Measurements from ENCODE around the gene RFX1.
"Not testable (repeated sequence)": the region's sequence is repeated elsewhere in the genome, so short reads cannot be mapped to it uniquely, and the experiment has no call there.

RFX1 gene

GRCh38 chr19:13979686-13980085 is 26.4 kb downstream of the RFX1 start:
- no peak for DNase-seq (ENCODE audit: low spot score)
- no peak for FAIRE-seq

- FAIRE-seq (no peak), DNase-seq (ENCODE audit: low spot score) (no peak)
Measured at GRCh38 chr19:13979244-13979615, 26.9 kb downstream of the RFX1 start.

DNA sequence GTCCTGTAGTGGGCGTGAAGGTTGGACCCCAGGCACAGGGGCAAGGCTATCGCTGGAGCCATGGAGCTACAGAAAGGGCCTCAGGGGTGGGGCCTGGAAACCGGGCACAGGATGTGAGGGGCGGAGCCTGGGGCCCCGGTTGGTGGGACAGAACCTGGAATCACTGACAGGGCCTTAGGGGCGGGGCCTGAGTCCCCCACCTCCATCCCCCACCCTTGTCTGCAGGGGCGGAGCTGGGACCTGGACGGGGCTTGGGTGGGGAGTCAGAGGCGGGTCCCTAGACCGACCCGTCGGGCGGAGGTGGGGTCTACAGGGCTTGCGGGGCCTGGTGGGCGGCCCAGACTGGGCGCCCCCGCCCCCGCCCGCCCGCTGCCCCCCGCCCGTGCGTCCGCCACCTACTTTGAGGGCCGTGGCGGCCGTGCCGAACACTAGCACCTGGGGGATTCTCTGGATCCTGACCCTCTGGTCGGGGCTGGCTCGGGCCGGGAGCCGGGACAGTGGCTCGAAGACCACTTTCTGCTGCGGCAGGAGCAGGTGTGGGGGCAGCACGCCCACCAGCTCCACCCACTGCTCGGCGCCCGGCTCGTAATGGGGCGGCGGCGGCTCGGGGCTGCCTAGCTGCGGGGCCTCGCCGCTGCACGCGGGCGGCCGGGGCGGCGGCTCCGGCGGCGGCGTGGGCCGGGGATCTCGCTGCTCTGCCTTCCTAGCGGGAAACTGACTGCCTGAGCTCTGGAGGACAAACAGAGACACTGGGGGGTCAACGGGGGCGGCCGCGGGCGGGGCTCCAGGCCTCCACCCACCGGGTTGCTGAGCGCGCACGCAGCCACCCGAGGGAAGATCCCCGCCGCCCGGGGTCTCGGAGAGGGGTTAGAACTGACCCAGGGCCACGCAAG is 27.5 kb downstream of the RFX1 start:
- FAIRE-seq, result no peak
- DNase-seq (ENCODE audit: low spot score), result no peak

GRCh38 chr19:13977803-13978202 is 28.3 kb downstream of the RFX1 start:
- no peak for FAIRE-seq
- DNase-seq (ENCODE audit: low spot score), result no peak

DNA sequence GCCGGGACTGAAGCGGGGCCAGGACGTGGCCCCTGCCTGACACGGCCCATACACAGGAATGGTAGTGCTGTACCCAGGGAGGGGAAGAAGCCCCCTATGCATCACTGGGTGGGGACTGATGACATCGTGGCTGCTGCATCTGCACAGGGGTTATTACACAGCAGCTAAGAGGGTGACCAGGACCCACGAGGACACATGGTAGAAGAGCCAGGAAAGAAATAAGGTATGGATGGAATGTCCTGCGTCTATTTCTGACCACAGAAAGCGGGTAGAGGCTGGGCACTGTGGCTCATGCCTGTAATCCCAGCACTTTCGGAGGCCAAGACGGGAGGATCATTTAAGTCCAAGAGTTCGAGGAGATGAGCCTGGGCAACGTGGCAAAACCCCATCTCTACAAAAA is 29.7 kb downstream of the RFX1 start:
- DNase-seq (ENCODE audit: low spot score), result no peak
- FAIRE-seq, result no peak

GRCh38 chr19:13975870-13976269 is 30.2 kb downstream of the RFX1 start:
- DNase-seq (ENCODE audit: low spot score) (no peak), FAIRE-seq (no peak)

DNA sequence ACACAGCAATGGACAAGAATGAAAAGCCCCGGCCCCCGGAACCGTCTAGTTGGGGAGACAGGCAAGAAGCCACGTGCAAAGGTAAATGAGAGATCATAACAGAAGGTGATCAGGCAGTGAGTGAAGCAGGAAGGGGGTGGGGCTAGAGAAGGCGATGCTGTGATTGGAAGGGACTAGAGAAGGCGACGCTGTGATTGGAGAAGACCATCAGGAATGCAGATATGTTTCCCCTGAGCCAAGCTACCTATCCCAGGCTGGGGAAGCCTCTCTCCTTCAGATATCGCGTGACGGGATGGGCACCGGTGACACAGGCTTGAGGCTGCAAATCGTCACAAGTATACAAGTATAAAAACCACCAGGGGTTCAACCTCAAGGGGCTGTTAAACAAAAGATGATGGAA is 32.0 kb downstream of the RFX1 start:
- DNase-seq (ENCODE audit: low spot score) (no peak), FAIRE-seq (no peak)

GRCh38 chr19:13973479-13973878 is 32.6 kb downstream of the RFX1 start:
- not testable (repeated sequence) for FAIRE-seq

DNA sequence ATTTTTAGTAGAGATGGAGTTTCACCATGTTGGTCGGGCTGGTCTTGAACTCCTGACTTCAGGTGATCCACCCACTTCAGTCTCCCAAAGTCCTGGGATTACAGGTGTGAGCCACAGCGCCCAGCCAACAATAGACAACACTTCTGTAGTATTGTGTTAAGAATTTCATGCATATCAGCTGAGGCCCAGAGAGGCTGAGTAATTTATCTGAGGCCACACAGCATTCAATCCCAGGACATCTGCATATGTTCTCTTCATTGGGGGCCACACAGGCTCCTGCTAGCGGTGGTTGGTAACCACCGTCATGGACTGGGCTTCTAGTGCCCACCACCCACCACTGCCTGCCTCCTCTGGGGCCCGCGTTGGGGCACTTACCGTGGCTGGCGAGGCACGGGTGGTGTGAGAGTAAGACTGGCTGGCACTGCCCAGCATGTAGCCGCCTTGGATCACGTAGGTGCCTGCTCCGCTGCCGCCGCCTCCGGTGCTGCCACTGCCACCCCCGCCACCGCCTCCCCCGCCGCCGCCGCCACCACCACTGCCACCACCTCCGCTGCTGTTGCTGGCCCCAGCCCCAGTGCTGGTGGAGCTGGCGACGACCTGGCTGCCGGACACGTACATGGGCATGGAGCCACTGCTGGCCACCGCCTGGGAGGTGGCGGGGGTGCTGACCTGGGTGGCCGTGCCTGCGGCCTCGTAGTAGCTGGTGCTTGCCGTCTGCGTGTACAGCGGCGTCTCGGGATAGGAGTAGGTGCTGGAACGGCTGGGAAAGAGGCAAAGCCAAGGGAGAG is 33.6 kb downstream of the RFX1 start:
- FAIRE-seq (no peak), DNase-seq (ENCODE audit: low spot score) (no peak)

More at GRCh38 chr19:13973479-13973878, 32.6 kb downstream of the RFX1 start:
- not testable (repeated sequence) for DNase-seq (ENCODE audit: low spot score)

DNA sequence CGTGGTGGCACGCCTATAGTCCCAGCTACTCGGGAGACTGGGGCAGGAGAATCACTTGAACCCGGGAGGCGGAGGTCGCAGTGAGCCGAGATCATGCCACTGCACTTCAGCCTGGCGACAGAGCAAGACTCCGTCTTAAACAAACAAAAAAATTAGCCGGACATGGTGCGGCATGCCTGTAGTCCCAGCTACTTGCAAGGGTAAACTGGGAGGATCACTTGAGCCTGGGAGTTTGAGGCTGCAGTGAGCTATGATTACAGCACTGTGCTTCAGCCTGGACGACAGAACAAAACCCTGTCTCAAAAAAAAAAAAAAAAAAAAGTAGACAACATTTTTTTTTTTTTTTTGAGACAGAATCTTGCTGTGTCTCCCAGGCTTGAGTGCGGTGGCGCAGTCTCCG is 34.3 kb downstream of the RFX1 start:
- FAIRE-seq; DNase-seq (ENCODE audit: low spot score): not testable (repeated sequence)

- no peak for DNase-seq (ENCODE audit: low spot score)
- FAIRE-seq, result no peak
Measured at GRCh38 chr19:13969897-13970296, 36.2 kb downstream of the RFX1 start.

DNA sequence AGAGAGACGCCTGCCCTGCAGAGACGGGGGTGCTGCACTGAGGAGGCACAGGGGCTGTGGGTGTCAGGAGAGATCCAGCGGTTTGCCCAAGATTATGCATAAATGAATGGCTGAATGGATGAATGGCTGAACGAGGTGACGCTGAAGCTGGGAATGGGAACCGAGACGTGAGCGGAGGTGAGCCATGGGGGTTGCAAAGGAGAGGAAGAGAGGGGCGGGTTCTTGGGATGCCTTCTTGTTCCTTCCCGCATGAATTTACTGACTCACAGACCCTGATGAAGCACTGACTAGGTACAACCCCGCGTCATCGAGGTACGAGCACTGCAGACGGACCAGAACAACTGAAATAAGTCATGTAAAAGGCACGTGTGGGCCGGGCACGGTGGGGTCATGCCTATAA is 37.1 kb downstream of the RFX1 start:
- FAIRE-seq (no peak), DNase-seq (ENCODE audit: low spot score) (no peak)

- FAIRE-seq, result no peak
Measured at GRCh38 chr19:13968383-13968935, 37.7 kb downstream of the RFX1 start.

DNA sequence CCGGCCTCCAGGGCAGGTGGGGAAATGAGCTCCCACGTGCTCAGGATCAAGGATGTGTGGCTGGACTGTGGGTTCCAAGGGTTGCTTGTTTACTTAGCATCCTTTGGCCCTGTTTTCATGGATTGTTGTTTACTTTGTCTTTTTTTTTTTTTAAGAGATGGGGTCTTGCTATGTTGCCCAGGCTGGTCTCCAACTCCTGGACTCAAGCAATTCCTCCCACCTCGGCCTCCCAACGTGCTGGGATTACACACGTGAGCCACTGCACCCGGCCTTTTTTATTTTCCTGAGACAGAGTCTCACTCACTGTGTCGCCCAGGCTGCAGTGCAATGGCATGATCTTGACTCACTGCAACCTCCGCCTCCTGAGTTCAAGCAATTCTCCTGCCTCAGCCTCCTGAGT is 38.9 kb downstream of the RFX1 start:
- not testable (repeated sequence) for FAIRE-seq; DNase-seq (ENCODE audit: low spot score)

More at GRCh38 chr19:13968383-13968935, 37.7 kb downstream of the RFX1 start:
- DNase-seq (ENCODE audit: low spot score), result no peak

DNA sequence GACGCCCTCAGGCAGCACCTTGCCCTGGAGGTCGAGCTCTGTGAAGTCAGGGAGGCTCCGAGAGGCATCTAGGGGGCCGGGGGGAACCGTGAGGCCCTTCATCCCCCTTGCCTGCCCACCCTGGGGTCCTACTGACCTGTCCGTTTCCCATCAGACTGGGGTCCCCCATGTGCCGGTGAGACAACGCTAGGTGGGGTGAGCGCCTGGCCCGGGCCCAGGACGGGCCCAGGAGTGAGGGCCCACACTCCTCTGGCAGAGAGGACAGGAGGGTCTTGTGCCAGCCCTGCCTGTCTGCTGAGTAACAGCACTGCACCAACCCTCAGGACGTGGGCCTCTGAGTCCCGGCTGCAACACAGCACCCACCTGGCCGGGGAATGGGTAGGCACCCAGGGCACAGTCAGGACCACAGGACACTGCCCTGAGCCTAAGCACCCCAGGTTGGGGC is 39.4 kb downstream of the RFX1 start:
- DNase-seq (ENCODE audit: low spot score) (no peak), FAIRE-seq (no peak)

DNA sequence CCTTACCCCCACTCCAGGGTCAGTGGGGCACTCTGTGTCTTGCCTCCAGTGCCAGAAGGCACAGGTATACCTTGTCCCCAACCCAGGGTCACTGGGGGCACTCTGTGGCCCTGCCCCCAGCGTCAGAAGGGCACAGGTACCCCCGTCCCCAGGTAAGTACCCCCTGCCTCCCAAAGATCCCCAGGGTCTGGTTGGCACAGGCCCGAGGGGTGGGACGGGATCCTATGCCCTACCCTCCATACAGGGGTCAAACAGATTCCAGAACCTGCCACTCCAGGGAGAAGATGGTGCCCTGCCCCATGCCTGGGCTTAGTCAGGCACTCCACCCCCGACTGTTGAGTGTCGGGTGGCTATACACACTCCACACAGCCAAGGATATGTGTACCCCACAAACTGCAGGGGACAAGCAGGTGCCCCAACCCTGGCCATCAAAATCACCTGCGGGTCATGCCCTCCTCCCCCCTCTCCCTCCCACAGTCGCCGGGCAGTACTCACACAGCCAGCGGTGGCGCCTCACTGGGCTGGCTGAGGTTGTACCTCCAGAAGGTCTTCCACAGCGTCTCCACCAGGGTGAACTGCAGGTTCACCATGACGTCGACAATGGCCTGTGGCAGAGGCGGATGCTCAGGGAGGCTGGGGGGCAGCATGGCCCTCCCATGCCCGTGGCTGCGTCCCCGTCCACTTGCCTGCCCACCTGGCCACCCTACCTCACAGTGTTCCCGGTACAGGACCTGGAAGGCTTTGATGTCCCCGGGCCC is 40.0 kb downstream of the RFX1 start:
- no peak for FAIRE-seq
- DNase-seq (ENCODE audit: low spot score), result no peak

DNA sequence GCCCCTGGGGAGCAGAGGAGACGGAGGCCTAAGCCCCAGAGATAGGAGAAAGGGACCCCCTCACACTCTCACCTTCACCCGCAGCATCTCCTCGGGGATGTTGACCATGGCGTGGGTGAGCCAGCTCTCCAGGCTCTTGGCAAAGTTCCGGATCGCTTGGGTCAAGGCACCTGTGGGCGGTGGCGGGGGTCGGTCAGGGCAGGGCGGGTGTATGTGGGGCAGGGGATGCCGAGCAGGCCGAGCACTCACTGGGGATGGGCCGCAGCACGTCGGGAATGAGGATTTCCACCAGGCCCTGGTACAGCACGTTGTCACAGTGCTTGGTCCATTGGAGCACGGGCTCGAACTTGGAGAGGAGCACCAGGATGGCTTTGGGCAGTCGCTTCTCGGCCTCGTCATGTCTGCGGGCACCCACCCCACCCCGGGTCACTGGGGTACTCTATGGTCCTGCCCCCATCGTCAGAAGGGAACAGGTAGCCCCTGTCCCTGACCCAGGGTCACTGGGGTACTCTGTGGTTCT is 40.7 kb downstream of the RFX1 start:
- no peak for FAIRE-seq
- DNase-seq (ENCODE audit: low spot score), result no peak

- DNase-seq (ENCODE audit: low spot score), result no peak
Measured at GRCh38 chr19:13964776-13965175, 41.3 kb downstream of the RFX1 start.

DNA sequence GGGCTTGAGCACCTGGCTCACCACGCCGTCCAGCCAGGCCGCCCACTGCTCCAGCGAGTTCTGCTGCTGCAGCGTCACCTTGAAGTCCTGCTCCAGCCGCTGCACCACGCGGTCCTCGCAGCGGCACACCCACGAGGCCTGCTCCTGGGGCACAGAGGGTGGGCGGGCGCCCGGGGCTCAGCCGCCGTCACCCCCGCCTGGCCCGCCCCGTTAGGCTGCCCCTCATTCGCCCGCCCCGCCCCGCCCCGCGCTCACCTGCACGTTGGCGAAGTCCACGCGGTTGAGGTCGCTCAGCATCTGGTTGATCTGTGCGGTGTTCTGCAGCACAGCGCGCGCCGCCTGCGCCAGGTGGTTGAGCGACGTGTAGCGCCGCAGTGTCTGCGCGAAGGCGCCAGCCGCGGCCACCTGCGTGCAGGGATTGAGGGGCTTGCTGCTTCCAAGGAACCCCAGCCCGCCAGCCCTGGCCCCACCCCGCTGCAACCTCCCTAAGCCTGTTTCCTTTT is 42.5 kb downstream of the RFX1 start:
- DNase-seq (ENCODE audit: low spot score) (no peak), FAIRE-seq (no peak)

More at GRCh38 chr19:13964776-13965175, 41.3 kb downstream of the RFX1 start:
- no peak for FAIRE-seq

GRCh38 chr19:13962699-13963602 is 43.2 kb downstream of the RFX1 start:
- DNase-seq (ENCODE audit: low spot score), result no peak
- no peak for FAIRE-seq
